Lung microvascular endothelial cell (primary cell): Measurements from ENCODE around the gene PHOX2A. TPM values are rescaled to one million over a fixed set of nuclear protein-coding genes. Genes with fewer than 3 reads are reported as not detected.

ENCODE experiments used
- total RNA-seq: library from RNA; depleted of rRNA; stranded (reverse); fragments of >200 nt; gene quantifications from 2 replicates; pipeline ENCODE4 v1.2.1, GENCODE V29; 2014

Gene PHOX2A
- total RNA-seq, 1 donor from 2014 or later: not detected

Other genes with a start within 250 kb of the PHOX2A start
- gene IL18BP, start 245.3 kb downstream of the PHOX2A start, total RNA-seq: 1.1 and 2.0 TPM in 2 replicates
- gene NUMA1, start 163.6 kb downstream of the PHOX2A start, total RNA-seq: 103 and 107 TPM in 2 replicates
- gene LRRC51, start 163.3 kb downstream of the PHOX2A start, total RNA-seq: 2.4 and 4.0 TPM in 2 replicates
- 78.7 and 95.0 TPM in 2 replicates for gene LAMTOR1, start 140.9 kb downstream of the PHOX2A start, total RNA-seq
- 0.20 TPM in 1 of 2 replicates, not detected in the other for gene TOMT, start 138.3 kb downstream of the PHOX2A start, total RNA-seq
- gene ANAPC15, start 131.5 kb downstream of the PHOX2A start, total RNA-seq: 16.9 and 25.1 TPM in 2 replicates
- not detected in 2 replicates for gene FOLR3, start 108.5 kb downstream of the PHOX2A start, total RNA-seq
- not detected in 2 replicates for gene FOLR1, start 52.0 kb downstream of the PHOX2A start, total RNA-seq
- gene FOLR2, start 27.4 kb downstream of the PHOX2A start, total RNA-seq: not detected in 2 replicates
- gene INPPL1, start 19.4 kb downstream of the PHOX2A start, total RNA-seq: 30.9 and 38.5 TPM in 2 replicates
- gene CLPB, start 190.4 kb upstream of the PHOX2A start, total RNA-seq: 22.2 and 24.2 TPM in 2 replicates